SK-N-SH treated with all-trans-retinoic acid at 6 μM for 48 hours (cell line): ENCODE results near the gene SIK3.

ENCODE experiments used
- ATAC-seq: fragments of 200-7000 bp; cut with Tn5 transposase; 3 replicates; pipeline ENCODE4 v1.9.1; 2020; ENCODE audit warnings: mild to moderate bottlenecking, moderate library complexity
- ARNTL ChIP-seq: fragments of 450-650 bp; formaldehyde crosslinking; IDR thresholded peaks from 2 replicates; pipeline ENCODE4 v1.5.0; 2020; ENCODE audit warnings: low read depth, mild to moderate bottlenecking, moderate library complexity, borderline replicate concordance
- BACH2 ChIP-seq: fragments of 250-450 bp; sonication (Bioruptor Pico); IDR thresholded peaks from 2 replicates; pipeline ENCODE4 v1.9.0; 2021; ENCODE audit warnings: mild to moderate bottlenecking, borderline replicate concordance
- CSDC2 ChIP-seq: fragments of 250-450 bp; sonication (Bioruptor Pico); IDR thresholded peaks from 2 replicates; pipeline ENCODE4 v1.5.0; 2020; ENCODE audit warnings: mild to moderate bottlenecking, moderate library complexity
- ESRRG ChIP-seq: fragments of 250-450 bp; sonication (Bioruptor Pico); IDR thresholded peaks from 2 replicates; pipeline ENCODE4 v1.6.1; 2021; ENCODE audit warnings: mild to moderate bottlenecking
- GLIS3 ChIP-seq: fragments of 250-450 bp; sonication (Bioruptor Pico); IDR thresholded peaks from 2 replicates; pipeline ENCODE4 v1.5.0; 2020; ENCODE audit warnings: mild to moderate bottlenecking, moderate library complexity
- ISL1 ChIP-seq: fragments of 250-450 bp; sonication (Bioruptor Pico); IDR thresholded peaks from 2 replicates; pipeline ENCODE4 v2.1.2; 2022; ENCODE audit warnings: mild to moderate bottlenecking, moderate library complexity
- OSR1 ChIP-seq: fragments of 250-450 bp; sonication (Bioruptor Pico); IDR thresholded peaks from 2 replicates; pipeline ENCODE4 v1.8.0; 2022; ENCODE audit warnings: moderate library complexity, mild to moderate bottlenecking, inconsistent platforms
- PPARA ChIP-seq: fragments of 250-450 bp; sonication (Bioruptor Pico); IDR thresholded peaks from 2 replicates; pipeline ENCODE4 v1.5.0; 2020; ENCODE audit warnings: mild to moderate bottlenecking, borderline replicate concordance
- RARB ChIP-seq: fragments of 250-450 bp; sonication (Bioruptor Pico); IDR thresholded peaks from 2 replicates; pipeline ENCODE4 v1.8.0; 2021; ENCODE audit warnings: mild to moderate bottlenecking, moderate library complexity
- SNAI2 ChIP-seq: fragments of 250-450 bp; sonication (Bioruptor Pico); IDR thresholded peaks from 2 replicates; pipeline ENCODE4 v1.5.0; 2020; ENCODE audit warnings: mild to moderate bottlenecking, moderate library complexity
- TCF4 ChIP-seq: fragments of 250-450 bp; sonication (Bioruptor Pico); IDR thresholded peaks from 2 replicates; pipeline ENCODE4 v1.8.0; 2021; ENCODE audit warnings: mild to moderate bottlenecking, moderate library complexity, borderline replicate concordance
- TOX ChIP-seq: fragments of 250-450 bp; sonication (Bioruptor Pico); IDR thresholded peaks from 2 replicates; pipeline ENCODE4 v1.8.0; 2021; ENCODE audit warnings: mild to moderate bottlenecking, moderate library complexity, borderline replicate concordance
- ZC3H10 ChIP-seq: fragments of 250-450 bp; sonication (Bioruptor Pico); IDR thresholded peaks from 2 replicates; pipeline ENCODE4 v1.5.1; 2021; ENCODE audit warnings: mild to moderate bottlenecking, moderate library complexity
- ZFP3 ChIP-seq: fragments of 250-450 bp; sonication (Bioruptor Pico); IDR thresholded peaks from 2 replicates; pipeline ENCODE4 v1.5.0; 2020; ENCODE audit warnings: mild to moderate bottlenecking, moderate library complexity
- ZFP30 ChIP-seq: fragments of 450-650 bp; formaldehyde crosslinking; IDR thresholded peaks from 2 replicates; pipeline ENCODE4 v1.5.0; 2022; ENCODE audit warnings: mild to moderate bottlenecking, moderate library complexity
- ZNF565 ChIP-seq: fragments of 450-650 bp; formaldehyde crosslinking; conservative IDR thresholded peaks from 2 replicates; pipeline ENCODE4 v1.5.0; 2020; ENCODE audit warnings: low read depth, mild to moderate bottlenecking, moderate library complexity
- ZNF70 ChIP-seq: fragments of 450-650 bp; formaldehyde crosslinking; IDR thresholded peaks from 2 replicates; pipeline ENCODE4 v1.5.0; 2020; ENCODE audit warnings: mild to moderate bottlenecking, moderate library complexity
- ZNF8 ChIP-seq: fragments of 450-650 bp; formaldehyde crosslinking; IDR thresholded peaks from 2 replicates; pipeline ENCODE4 v1.5.0; 2020; ENCODE audit warnings: mild to moderate bottlenecking, moderate library complexity
- TF ChIP-seq, protein P1 (sequence below): fragments of 250-450 bp; sonication (Bioruptor Pico); IDR thresholded peaks from 2 replicates; pipeline ENCODE4 v1.8.0; 2020; ENCODE audit warnings: mild to moderate bottlenecking, moderate library complexity, borderline replicate concordance
- TF ChIP-seq, protein P2 (sequence below): fragments of 250-450 bp; sonication (Bioruptor Pico); IDR thresholded peaks from 2 replicates; pipeline ENCODE4 v1.5.1; 2020; ENCODE audit warnings: low read depth, mild to moderate bottlenecking, moderate library complexity
- TF ChIP-seq, protein P3 (sequence below): fragments of 250-450 bp; sonication (Bioruptor Pico); IDR thresholded peaks from 2 replicates; pipeline ENCODE4 v1.5.1; 2021; ENCODE audit warnings: mild to moderate bottlenecking, moderate library complexity
- TF ChIP-seq, protein P4 (sequence below): fragments of 250-450 bp; sonication (Bioruptor Pico); IDR thresholded peaks from 2 replicates; pipeline ENCODE4 v1.5.0; 2020; ENCODE audit warnings: mild to moderate bottlenecking, moderate library complexity
- TF ChIP-seq, protein P5 (sequence below): fragments of 250-450 bp; sonication (Bioruptor Pico); IDR thresholded peaks from 2 replicates; pipeline ENCODE4 v1.8.0; 2021; ENCODE audit warnings: low read depth, mild to moderate bottlenecking, moderate library complexity, borderline replicate concordance

The SIK3 gene

DNA sequence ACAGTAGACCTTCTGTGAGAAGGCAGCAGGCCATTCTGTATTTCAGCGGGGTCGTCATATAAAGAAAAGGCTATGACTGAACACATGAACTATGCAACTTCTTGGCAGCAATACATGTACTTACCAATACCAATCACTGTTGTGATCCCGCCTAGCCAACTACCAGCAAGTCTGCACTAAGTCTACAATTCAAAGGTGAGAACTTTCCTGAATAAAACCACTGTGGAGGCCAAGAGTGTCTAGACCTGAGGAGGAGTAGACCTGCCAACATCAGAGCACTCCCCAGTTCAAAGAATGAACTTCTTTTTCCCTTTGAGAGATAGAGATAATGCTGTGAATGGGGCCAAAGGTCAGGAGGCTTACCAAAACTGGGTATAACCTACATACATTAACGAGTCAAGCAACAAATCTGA is 108.2 kb downstream of the SIK3 start:
- no peak for TF ChIP-seq OSR1 (CRISPR knock-in tag)
- TF ChIP-seq, protein P1, sequence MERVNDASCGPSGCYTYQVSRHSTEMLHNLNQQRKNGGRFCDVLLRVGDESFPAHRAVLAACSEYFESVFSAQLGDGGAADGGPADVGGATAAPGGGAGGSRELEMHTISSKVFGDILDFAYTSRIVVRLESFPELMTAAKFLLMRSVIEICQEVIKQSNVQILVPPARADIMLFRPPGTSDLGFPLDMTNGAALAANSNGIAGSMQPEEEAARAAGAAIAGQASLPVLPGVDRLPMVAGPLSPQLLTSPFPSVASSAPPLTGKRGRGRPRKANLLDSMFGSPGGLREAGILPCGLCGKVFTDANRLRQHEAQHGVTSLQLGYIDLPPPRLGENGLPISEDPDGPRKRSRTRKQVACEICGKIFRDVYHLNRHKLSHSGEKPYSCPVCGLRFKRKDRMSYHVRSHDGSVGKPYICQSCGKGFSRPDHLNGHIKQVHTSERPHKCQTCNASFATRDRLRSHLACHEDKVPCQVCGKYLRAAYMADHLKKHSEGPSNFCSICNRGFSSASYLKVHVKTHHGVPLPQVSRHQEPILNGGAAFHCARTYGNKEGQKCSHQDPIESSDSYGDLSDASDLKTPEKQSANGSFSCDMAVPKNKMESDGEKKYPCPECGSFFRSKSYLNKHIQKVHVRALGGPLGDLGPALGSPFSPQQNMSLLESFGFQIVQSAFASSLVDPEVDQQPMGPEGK (CRISPR knock-in tag) = no peak
- TF ChIP-seq PPARA (CRISPR knock-in tag) = no peak
- TF ChIP-seq ZFP30 (CRISPR knock-in tag) = no peak
- no peak for TF ChIP-seq TCF4
- TF ChIP-seq, protein P2, sequence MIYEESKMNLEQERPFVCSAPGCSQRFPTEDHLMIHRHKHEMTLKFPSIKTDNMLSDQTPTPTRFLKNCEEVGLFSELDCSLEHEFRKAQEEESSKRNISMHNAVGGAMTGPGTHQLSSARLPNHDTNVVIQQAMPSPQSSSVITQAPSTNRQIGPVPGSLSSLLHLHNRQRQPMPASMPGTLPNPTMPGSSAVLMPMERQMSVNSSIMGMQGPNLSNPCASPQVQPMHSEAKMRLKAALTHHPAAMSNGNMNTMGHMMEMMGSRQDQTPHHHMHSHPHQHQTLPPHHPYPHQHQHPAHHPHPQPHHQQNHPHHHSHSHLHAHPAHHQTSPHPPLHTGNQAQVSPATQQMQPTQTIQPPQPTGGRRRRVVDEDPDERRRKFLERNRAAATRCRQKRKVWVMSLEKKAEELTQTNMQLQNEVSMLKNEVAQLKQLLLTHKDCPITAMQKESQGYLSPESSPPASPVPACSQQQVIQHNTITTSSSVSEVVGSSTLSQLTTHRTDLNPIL = no peak
- TF ChIP-seq, protein P3, sequence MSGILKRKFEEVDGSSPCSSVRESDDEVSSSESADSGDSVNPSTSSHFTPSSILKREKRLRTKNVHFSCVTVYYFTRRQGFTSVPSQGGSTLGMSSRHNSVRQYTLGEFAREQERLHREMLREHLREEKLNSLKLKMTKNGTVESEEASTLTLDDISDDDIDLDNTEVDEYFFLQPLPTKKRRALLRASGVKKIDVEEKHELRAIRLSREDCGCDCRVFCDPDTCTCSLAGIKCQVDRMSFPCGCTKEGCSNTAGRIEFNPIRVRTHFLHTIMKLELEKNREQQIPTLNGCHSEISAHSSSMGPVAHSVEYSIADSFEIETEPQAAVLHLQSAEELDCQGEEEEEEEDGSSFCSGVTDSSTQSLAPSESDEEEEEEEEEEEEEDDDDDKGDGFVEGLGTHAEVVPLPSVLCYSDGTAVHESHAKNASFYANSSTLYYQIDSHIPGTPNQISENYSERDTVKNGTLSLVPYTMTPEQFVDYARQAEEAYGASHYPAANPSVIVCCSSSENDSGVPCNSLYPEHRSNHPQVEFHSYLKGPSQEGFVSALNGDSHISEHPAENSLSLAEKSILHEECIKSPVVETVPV = no peak
- TF ChIP-seq ZNF70 (CRISPR knock-in tag) = no peak
- TF ChIP-seq ZFP3 = no peak
- TF ChIP-seq CSDC2 (CRISPR knock-in tag) = no peak
- TF ChIP-seq TOX = no peak
- TF ChIP-seq ISL1 (CRISPR knock-in tag) = no peak
- TF ChIP-seq BACH2 (CRISPR knock-in tag) = no peak
- TF ChIP-seq, protein P4, sequence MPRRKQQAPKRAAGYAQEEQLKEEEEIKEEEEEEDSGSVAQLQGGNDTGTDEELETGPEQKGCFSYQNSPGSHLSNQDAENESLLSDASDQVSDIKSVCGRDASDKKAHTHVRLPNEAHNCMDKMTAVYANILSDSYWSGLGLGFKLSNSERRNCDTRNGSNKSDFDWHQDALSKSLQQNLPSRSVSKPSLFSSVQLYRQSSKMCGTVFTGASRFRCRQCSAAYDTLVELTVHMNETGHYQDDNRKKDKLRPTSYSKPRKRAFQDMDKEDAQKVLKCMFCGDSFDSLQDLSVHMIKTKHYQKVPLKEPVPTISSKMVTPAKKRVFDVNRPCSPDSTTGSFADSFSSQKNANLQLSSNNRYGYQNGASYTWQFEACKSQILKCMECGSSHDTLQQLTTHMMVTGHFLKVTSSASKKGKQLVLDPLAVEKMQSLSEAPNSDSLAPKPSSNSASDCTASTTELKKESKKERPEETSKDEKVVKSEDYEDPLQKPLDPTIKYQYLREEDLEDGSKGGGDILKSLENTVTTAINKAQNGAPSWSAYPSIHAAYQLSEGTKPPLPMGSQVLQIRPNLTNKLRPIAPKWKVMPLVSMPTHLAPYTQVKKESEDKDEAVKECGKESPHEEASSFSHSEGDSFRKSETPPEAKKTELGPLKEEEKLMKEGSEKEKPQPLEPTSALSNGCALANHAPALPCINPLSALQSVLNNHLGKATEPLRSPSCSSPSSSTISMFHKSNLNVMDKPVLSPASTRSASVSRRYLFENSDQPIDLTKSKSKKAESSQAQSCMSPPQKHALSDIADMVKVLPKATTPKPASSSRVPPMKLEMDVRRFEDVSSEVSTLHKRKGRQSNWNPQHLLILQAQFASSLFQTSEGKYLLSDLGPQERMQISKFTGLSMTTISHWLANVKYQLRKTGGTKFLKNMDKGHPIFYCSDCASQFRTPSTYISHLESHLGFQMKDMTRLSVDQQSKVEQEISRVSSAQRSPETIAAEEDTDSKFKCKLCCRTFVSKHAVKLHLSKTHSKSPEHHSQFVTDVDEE = no peak
- no peak for TF ChIP-seq ESRRG
- TF ChIP-seq SNAI2 (CRISPR knock-in tag) = no peak
- TF ChIP-seq, protein P5, sequence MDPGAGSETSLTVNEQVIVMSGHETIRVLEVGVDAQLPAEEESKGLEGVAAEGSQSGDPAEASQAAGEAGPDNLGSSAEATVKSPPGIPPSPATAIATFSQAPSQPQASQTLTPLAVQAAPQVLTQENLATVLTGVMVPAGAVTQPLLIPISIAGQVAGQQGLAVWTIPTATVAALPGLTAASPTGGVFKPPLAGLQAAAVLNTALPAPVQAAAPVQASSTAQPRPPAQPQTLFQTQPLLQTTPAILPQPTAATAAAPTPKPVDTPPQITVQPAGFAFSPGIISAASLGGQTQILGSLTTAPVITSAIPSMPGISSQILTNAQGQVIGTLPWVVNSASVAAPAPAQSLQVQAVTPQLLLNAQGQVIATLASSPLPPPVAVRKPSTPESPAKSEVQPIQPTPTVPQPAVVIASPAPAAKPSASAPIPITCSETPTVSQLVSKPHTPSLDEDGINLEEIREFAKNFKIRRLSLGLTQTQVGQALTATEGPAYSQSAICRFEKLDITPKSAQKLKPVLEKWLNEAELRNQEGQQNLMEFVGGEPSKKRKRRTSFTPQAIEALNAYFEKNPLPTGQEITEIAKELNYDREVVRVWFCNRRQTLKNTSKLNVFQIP (CRISPR knock-in tag) = no peak
- ATAC-seq = peak; percentile 81

DNA sequence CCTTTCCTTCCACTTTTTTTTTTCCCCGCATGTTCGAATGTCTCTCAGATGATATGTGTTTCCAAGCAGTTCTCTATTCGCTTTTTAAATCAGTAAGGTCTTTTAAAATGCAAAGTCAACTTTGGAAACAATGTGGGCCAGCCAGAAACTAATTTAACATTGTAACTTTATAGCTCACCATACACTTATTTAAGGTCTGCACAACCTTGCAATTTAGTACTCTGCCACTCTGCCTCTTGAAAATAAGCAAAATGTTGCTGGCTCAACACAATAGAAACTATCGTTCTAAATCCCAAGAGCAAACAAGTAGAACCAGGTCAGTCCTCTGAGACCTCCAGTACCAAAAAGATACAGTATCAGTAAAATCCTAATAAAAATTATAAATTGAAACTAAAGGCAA is 109.0 kb downstream of the SIK3 start:
- ATAC-seq = no peak
- TF ChIP-seq ISL1 (CRISPR knock-in tag) = no peak
- no peak for TF ChIP-seq ZFP30 (CRISPR knock-in tag)
- TF ChIP-seq OSR1 (CRISPR knock-in tag) = no peak
- no peak for TF ChIP-seq CSDC2 (CRISPR knock-in tag)
- no peak for TF ChIP-seq ZFP3
- TF ChIP-seq ZNF70 (CRISPR knock-in tag) = no peak
- no peak for TF ChIP-seq ARNTL (CRISPR knock-in tag)
- no peak for TF ChIP-seq GLIS3 (CRISPR knock-in tag)
- TF ChIP-seq RARB (CRISPR knock-in tag) = no peak

DNA sequence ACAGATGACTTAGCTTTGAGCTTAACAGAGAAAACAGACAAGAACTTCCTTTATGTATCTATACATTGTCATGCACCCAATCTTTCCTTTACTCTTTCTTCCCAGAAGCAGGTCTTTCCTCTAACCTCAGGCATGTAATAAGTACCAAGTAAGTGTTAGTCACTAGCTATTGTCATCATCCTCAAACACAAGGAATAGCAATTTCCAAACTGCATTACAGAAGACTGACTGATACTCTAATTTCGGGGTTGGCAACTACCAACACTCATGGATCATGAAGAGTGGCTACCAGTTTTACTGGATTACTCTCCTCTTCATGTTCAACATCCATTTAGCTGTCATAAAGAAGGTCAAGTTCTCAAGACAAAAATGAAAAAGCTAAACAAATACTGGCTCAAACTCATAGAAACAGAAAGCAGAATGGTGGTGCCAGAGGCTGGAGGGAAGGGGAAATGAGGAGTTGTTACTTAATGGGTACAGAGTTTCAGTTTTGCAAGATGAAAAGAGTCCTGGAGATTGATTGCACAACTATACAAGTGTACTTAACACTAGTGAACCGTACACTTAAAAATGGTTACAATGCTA is 111.6 kb downstream of the SIK3 start:
- peak; percentile 53 for ATAC-seq
- TF ChIP-seq, protein P4 = no peak
- TF ChIP-seq ZFP3 (no peak), ZC3H10 (no peak), TOX (no peak), ZNF565 (CRISPR knock-in tag) (no peak), CSDC2 (CRISPR knock-in tag) (no peak), ARNTL (CRISPR knock-in tag) (no peak), OSR1 (CRISPR knock-in tag) (no peak), GLIS3 (CRISPR knock-in tag) (no peak), ZNF8 (CRISPR knock-in tag) (no peak), ESRRG (no peak)
- TF ChIP-seq, protein P2 = no peak
- TF ChIP-seq, all 23 proteins: peak for 0
